ENCODE data around the gene SKIC8. TPM values are rescaled to one million over a fixed set of nuclear protein-coding genes. Genes with fewer than 3 reads are reported as not detected.

SKIC8 gene
- total RNA-seq, 1 donor = 72.1 TPM

GRCh38 chr15:78311292-78311691 is 11.9 kb upstream of the SKIC8 start:
- DNase-seq (ENCODE audit: low read depth) = no peak
- TF ChIP-seq CTCF (IDR thresholded peaks at IDR 0.05; ENCODE audit: insufficient read depth, low read depth, low read length) = no peak
- H3K4me3 ChIP-seq (ENCODE audit: low read depth, low read length) = no peak overlapping the region

GRCh38 chr15:78308422-78309032 is 9.1 kb upstream of the SKIC8 start:
- DNase-seq (ENCODE audit: low read depth) = peak; percentile 57
- TF ChIP-seq CTCF (IDR thresholded peaks at IDR 0.05; ENCODE audit: insufficient read depth, low read depth, low read length) = peak; percentile 94
- H3K4me3 ChIP-seq (ENCODE audit: low read depth, low read length) = no peak overlapping the region

GRCh38 chr15:78307976-78308375 is 8.6 kb upstream of the SKIC8 start:
- no peak for DNase-seq (ENCODE audit: low read depth)
- no peak overlapping the region for H3K4me3 ChIP-seq (ENCODE audit: low read depth, low read length)
- no peak for TF ChIP-seq CTCF (IDR thresholded peaks at IDR 0.05; ENCODE audit: insufficient read depth, low read depth, low read length)

GRCh38 chr15:78306176-78306774 is 6.9 kb upstream of the SKIC8 start:
- peak; percentile 20 for DNase-seq (ENCODE audit: low read depth)
- no peak overlapping the region for H3K4me3 ChIP-seq (ENCODE audit: low read depth, low read length)
- no peak for TF ChIP-seq CTCF (IDR thresholded peaks at IDR 0.05; ENCODE audit: insufficient read depth, low read depth, low read length)

- TF ChIP-seq CTCF (IDR thresholded peaks at IDR 0.05; ENCODE audit: insufficient read depth, low read depth, low read length) = no peak
- no peak for DNase-seq (ENCODE audit: low read depth)
- H3K4me3 ChIP-seq (ENCODE audit: low read depth, low read length) = no peak overlapping the region
Measured at GRCh38 chr15:78304216-78305066, 5.0 kb upstream of the SKIC8 start.

- peak; percentile 67 for DNase-seq (ENCODE audit: low read depth)
- no peak overlapping the region for H3K4me3 ChIP-seq (ENCODE audit: low read depth, low read length)
- no peak for TF ChIP-seq CTCF (IDR thresholded peaks at IDR 0.05; ENCODE audit: insufficient read depth, low read depth, low read length)
Measured at GRCh38 chr15:78302579-78303312, 3.3 kb upstream of the SKIC8 start.

All from fibroblast of villous mesenchyme (primary cell).